Measurements from ENCODE around the gene PPARG. TPM values are rescaled to one million over a fixed set of nuclear protein-coding genes. Genes with fewer than 3 reads are reported as not detected.
"Not testable (repeated sequence)": the region's sequence is repeated elsewhere in the genome, so short reads cannot be mapped to it uniquely, and the experiment has no call there.

PPARG gene
- total and polyA plus RNA-seq, 2 experiments from 2014 or later: 0.15 to 0.42 TPM

- Histone ChIP-seq H3K4me1 (ENCODE audit: insufficient read depth) (no peaks in the 10 kb centered on the region), H3K27me3 (ENCODE audit: insufficient read depth) (no peaks in the 10 kb centered on the region), H3K27ac (ENCODE audit: low read depth) (no peak overlapping the region), H3K4me3 (no peak overlapping the region), H2AFZ (no peak overlapping the region), H3K79me2 (replicated peaks; ENCODE audit: insufficient read depth) (no peaks in the 10 kb centered on the region), H4K20me1 (replicated peaks; ENCODE audit: insufficient read depth) (no peaks in the 10 kb centered on the region), H3K4me2 (no peak overlapping the region), H3K36me3 (ENCODE audit: insufficient read depth) (no peaks in the 10 kb centered on the region), H3K9me2 (ENCODE audit: insufficient read depth) (peaks cover 4% of the 10 kb centered on the region; the same call in 1 of the 2 replicates), H3F3A (replicated peaks; ENCODE audit: low read depth) (no peaks in the 10 kb centered on the region)
- Mint-ChIP-seq H3K27me3 (ENCODE audit: insufficient read depth, low read depth, poor library complexity) (no peaks in the 10 kb centered on the region), H3K36me3 (ENCODE audit: low read depth) (no peaks in the 10 kb centered on the region), H3K4me3 (no peak overlapping the region), H3K4me1 (no peaks in the 10 kb centered on the region; the same call in 2 of the 3 replicates), H3K27ac (no peak overlapping the region), H3K9me3 (no peaks in the 10 kb centered on the region)
- ATAC-seq (no peak), DNase-seq (ENCODE audit: low spot score) (no peak)
- TF ChIP-seq NANOG (IDR thresholded peaks at IDR 0.05; ENCODE audit: borderline replicate concordance) (no peak), CREB1 (CRISPR knock-in tag; IDR thresholded peaks at IDR 0.05; ENCODE audit: low read depth) (no peak), CTCF (conservative IDR thresholded peaks at IDR 0.05; ENCODE audit: low read depth in 2 of 2) (no peak), ZNF462 (CRISPR knock-in tag; IDR thresholded peaks at IDR 0.05) (no peak), POLR2AphosphoS5 (IDR thresholded peaks at IDR 0.05; ENCODE audit: low read depth) (no peak), ZNF331 (CRISPR knock-in tag; IDR thresholded peaks at IDR 0.05; ENCODE audit: low read depth) (no peak), EZH2 (IDR thresholded peaks at IDR 0.05; ENCODE audit: low read depth, unreplicated experiment) (no peak), REST (IDR thresholded peaks at IDR 0.05; ENCODE audit: unreplicated experiment) (no peak), ZNF114 (CRISPR knock-in tag; IDR thresholded peaks at IDR 0.05) (no peak), JUNB (IDR thresholded peaks at IDR 0.05; ENCODE audit: unreplicated experiment) (no peak), EZH2phosphoT487 (IDR thresholded peaks at IDR 0.05; ENCODE audit: unreplicated experiment) (no peak), STAT1 (IDR thresholded peaks at IDR 0.05; ENCODE audit: unreplicated experiment) (no peak)
Observed at GRCh38 chr3:12275974-12276650, 12.8 kb upstream of the PPARG start.

- H3K27me3 ChIP-seq (ENCODE audit: insufficient read depth); H3F3A ChIP-seq (replicated peaks; ENCODE audit: low read depth); H3K4me3 ChIP-seq; H3K4me1 Mint-ChIP-seq; H4K20me1 ChIP-seq (replicated peaks; ENCODE audit: insufficient read depth); H3K9me3 Mint-ChIP-seq; H3K79me2 ChIP-seq (replicated peaks; ENCODE audit: insufficient read depth); H3K4me2 ChIP-seq; H3K36me3 Mint-ChIP-seq (ENCODE audit: low read depth); H3K9me2 ChIP-seq (ENCODE audit: insufficient read depth); H3K36me3 ChIP-seq (ENCODE audit: insufficient read depth); H3K4me3 Mint-ChIP-seq; DNase-seq (ENCODE audit: low spot score); ATAC-seq; H3K27ac ChIP-seq (ENCODE audit: low read depth); H3K27ac Mint-ChIP-seq; H3K27me3 Mint-ChIP-seq (ENCODE audit: insufficient read depth, low read depth, poor library complexity); H2AFZ ChIP-seq; H3K4me1 ChIP-seq (ENCODE audit: insufficient read depth): not testable (repeated sequence)
Observed at GRCh38 chr3:12276827-12277226, 12.0 kb upstream of the PPARG start.
